Measurements from ENCODE around the gene FOXP1. TPM values are rescaled to one million over a fixed set of nuclear protein-coding genes. Genes with fewer than 3 reads are reported as not detected.

Gene FOXP1
- total and polyA plus RNA-seq, 8 donors = 95.1 to 143 (median 123) TPM

DNA sequence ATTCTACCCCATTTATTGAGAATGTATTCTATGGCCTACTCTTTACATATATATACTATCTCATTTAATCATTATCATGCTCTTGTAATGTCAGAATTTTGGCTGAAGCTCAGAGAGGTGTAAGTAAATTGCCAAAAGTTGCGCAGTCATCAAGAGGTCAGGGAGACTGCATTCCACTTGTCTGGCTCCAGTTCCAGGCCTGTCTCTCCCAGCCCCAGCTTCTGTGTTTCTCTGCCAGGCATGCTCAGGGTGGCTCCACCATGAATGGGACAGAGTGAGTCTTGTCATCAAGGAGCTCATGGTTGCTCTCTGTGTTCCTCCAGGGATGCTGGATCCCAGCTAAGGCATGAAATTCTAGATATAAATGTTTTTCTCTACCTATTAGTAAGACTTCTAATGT is 635.9 kb downstream of the FOXP1 start:
- no peak overlapping the region for H3K4me3 ChIP-seq
- TF ChIP-seq, protein P1, sequence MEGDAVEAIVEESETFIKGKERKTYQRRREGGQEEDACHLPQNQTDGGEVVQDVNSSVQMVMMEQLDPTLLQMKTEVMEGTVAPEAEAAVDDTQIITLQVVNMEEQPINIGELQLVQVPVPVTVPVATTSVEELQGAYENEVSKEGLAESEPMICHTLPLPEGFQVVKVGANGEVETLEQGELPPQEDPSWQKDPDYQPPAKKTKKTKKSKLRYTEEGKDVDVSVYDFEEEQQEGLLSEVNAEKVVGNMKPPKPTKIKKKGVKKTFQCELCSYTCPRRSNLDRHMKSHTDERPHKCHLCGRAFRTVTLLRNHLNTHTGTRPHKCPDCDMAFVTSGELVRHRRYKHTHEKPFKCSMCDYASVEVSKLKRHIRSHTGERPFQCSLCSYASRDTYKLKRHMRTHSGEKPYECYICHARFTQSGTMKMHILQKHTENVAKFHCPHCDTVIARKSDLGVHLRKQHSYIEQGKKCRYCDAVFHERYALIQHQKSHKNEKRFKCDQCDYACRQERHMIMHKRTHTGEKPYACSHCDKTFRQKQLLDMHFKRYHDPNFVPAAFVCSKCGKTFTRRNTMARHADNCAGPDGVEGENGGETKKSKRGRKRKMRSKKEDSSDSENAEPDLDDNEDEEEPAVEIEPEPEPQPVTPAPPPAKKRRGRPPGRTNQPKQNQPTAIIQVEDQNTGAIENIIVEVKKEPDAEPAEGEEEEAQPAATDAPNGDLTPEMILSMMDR (IDR thresholded peaks at IDR 0.05) = no peak
- intact Hi-C loops (cut with DNase I) = no loop called here
- no peaks in the 10 kb centered on the region for H3K27me3 ChIP-seq
- H3K27ac ChIP-seq = no peak overlapping the region
- H3K36me3 ChIP-seq = no peaks in the 10 kb centered on the region
- DNase-seq = no peak
- no peaks in the 10 kb centered on the region for H3K9me3 ChIP-seq
- H3K4me1 ChIP-seq = no peaks in the 10 kb centered on the region
- ATAC-seq = no peak

DNA sequence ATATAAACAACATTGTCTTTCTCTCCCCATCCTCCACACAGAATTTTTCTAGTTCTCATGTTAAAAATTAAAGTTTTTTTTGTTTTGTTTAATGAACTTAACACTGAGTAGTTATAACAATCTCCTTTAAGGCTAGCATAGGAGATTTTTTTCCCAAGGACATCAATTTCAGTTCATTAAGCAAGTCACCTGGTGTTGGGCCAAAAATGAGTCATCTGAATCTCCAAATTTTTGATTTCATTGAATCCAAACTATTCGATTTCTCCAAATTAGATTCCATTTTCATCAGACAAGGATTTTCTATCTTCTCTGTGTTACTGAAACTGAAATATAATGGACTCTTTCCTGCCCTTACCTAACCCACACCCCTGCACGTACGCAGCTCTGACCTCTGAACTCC is 639.6 kb downstream of the FOXP1 start:
- H3K27me3 ChIP-seq = no peaks in the 10 kb centered on the region
- TF ChIP-seq, protein P1 (IDR thresholded peaks at IDR 0.05) = no peak
- H3K27ac ChIP-seq = no peak overlapping the region
- no peak overlapping the region for H3K4me3 ChIP-seq
- H3K9me3 ChIP-seq = no peaks in the 10 kb centered on the region
- no peaks in the 10 kb centered on the region for H3K4me1 ChIP-seq
- H3K36me3 ChIP-seq = no peaks in the 10 kb centered on the region
- ATAC-seq (no peak), DNase-seq (no peak)
- intact Hi-C loops (cut with DNase I) = no loop called here

DNA sequence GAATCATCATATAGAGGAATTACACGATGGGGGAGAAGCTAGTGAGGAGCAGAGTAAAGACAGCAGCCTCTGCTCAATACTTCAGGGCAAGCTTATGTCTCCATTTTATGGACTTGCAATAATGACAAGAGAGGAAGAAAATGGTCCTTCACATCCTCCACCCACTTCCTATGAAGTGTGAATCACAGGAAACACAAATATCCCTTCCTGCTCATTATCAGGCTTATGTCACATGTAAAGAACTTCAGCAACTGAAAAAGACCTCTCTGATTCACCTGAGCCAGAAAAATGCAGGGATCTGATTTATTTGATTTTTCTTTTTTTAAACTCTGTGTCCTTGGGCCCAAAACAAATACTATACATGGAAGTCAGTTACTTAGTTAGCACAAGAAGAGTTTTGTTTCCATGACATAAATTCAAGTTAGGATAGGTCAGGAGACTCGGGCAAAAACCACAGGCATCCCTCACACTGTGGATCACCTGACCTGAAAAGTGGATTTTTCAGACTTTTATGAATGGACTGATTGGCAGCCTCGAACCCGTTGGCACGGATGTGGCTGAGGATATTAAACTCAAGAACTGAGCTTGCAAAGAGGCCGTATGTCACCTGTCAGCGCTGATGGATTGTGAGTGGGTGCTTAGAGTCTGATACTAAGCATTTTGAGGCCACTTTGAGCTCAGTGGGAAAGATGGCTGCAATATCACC is 650.3 kb downstream of the FOXP1 start:
- no peak for ATAC-seq
- Histone ChIP-seq H3K27ac (no peak overlapping the region), H3K9me3 (no peaks in the 10 kb centered on the region), H3K27me3 (no peaks in the 10 kb centered on the region), H3K4me1 (no peaks in the 10 kb centered on the region), H3K4me3 (no peak overlapping the region), H3K36me3 (no peaks in the 10 kb centered on the region)
- intact Hi-C loops (cut with DNase I) = no loop called here
- no peak for DNase-seq
- TF ChIP-seq, protein P1 (IDR thresholded peaks at IDR 0.05) = no peak

DNA sequence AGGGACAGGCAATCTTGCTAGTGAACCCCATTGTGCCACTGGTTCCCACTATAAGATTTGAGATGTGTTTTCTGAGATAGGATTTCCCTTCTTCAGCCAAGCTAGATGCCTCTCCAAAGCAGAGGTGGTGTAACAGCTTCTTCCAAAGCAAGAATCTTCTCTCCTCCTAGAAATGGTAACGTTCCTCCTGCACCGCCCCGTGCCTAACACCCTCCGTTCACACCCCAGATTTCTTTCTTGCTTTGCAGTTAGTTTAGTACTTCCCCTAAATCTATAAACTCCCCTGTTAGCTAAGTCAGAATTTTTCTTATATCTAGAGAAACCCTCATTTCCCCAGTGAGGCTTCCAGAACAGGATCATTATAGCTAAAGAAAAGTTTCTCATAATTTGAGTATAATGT is 653.5 kb downstream of the FOXP1 start:
- TF ChIP-seq, protein P1 (IDR thresholded peaks at IDR 0.05) = no peak
- Histone ChIP-seq H3K4me1 (no peaks in the 10 kb centered on the region), H3K4me3 (no peak overlapping the region), H3K27ac (no peak overlapping the region), H3K9me3 (no peaks in the 10 kb centered on the region), H3K27me3 (no peaks in the 10 kb centered on the region), H3K36me3 (no peaks in the 10 kb centered on the region)
- ATAC-seq = no peak
- no peak for DNase-seq
- intact Hi-C loops (cut with DNase I) = no loop called here

DNA sequence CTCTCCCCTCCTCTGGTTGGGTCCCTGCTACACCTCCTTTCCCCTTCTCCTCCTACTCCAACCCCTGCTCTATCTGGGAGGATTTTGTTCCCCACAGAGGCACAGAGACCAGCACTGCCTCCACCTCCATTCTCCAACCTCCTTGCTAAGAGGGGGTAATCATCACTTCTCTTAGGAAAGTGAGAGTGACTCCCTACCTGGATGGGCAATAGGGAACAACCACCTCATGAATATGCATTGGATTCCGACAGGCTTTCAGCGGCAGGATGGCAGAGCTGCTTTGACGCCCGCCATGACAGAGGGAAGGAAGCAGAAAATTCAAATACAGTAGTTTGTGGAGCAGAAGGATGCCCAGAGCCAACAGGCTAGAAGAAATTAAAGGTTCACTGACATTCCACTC is 656.3 kb downstream of the FOXP1 start:
- H3K27me3 ChIP-seq = no peaks in the 10 kb centered on the region
- TF ChIP-seq, protein P1 (IDR thresholded peaks at IDR 0.05) = no peak
- no peaks in the 10 kb centered on the region for H3K9me3 ChIP-seq
- intact Hi-C loops (cut with DNase I) = no loop called here
- no peak for DNase-seq
- no peak overlapping the region for H3K4me3 ChIP-seq
- no peaks in the 10 kb centered on the region for H3K4me1 ChIP-seq
- H3K27ac ChIP-seq = no peak overlapping the region
- no peak for ATAC-seq
- H3K36me3 ChIP-seq = no peaks in the 10 kb centered on the region
